ENCODE data around the gene EPG5.

GRCh38 chr18:45939236-45939635 is 27.9 kb downstream of the EPG5 start:
- TF ChIP-seq EZH2 (IDR thresholded peaks at IDR 0.05; ENCODE audit: borderline replicate concordance, control insufficient read depth, low read depth, low read length) (no peak), MEF2B (IDR thresholded peaks at IDR 0.05; ENCODE audit: partially characterized antibody, poor library complexity, severe bottlenecking) (no peak)
